Sigmoid colon (tissue), 4 donors: ENCODE measurements around the gene ZNF202.

ENCODE experiments used
- CTCF ChIP-seq, 4 experiments: fragments of 450-650 bp in 3 of 4; fragments of 200-600 bp in 1 of 4; IDR thresholded peaks; one replicate each; pipeline ENCODE4 v1.5.1; 2016 to 2019; ENCODE audit warnings: antibody characterized with exemption in 4 of 4, mild to moderate bottlenecking in 3 of 4, moderate library complexity in 2 of 4
- POLR2A ChIP-seq, 2 donors: fragments of 450-650 bp; IDR thresholded peaks; one replicate each; pipeline ENCODE4 v1.6.1; 2016; ENCODE audit warnings: antibody characterized with exemption in 2 of 2, mild to moderate bottlenecking in 2 of 2, moderate library complexity in 2 of 2
- POLR2AphosphoS5 ChIP-seq, 4 donors: sonication (generic); formaldehyde crosslinking; IDR thresholded peaks; one replicate each; pipeline ENCODE4 v1.6.1; 2017; ENCODE audit warnings: antibody characterized with exemption in 4 of 4

- no peak for TF ChIP-seq CTCF (IDR thresholded peaks at IDR 0.05)
- TF ChIP-seq POLR2AphosphoS5 (IDR thresholded peaks at IDR 0.05) = no peak
- no peak for TF ChIP-seq POLR2A (IDR thresholded peaks at IDR 0.05)
Observed at GRCh38 chr11:123698546-123699127, 42.8 kb downstream of the ZNF202 start.
